ENCODE results near the gene PHF21B. TPM values are rescaled to one million over a fixed set of nuclear protein-coding genes. Genes with fewer than 3 reads are reported as not detected.

The PHF21B gene
- total RNA-seq, 1 donor from 2014 or later, result 6.7 TPM

DNA sequence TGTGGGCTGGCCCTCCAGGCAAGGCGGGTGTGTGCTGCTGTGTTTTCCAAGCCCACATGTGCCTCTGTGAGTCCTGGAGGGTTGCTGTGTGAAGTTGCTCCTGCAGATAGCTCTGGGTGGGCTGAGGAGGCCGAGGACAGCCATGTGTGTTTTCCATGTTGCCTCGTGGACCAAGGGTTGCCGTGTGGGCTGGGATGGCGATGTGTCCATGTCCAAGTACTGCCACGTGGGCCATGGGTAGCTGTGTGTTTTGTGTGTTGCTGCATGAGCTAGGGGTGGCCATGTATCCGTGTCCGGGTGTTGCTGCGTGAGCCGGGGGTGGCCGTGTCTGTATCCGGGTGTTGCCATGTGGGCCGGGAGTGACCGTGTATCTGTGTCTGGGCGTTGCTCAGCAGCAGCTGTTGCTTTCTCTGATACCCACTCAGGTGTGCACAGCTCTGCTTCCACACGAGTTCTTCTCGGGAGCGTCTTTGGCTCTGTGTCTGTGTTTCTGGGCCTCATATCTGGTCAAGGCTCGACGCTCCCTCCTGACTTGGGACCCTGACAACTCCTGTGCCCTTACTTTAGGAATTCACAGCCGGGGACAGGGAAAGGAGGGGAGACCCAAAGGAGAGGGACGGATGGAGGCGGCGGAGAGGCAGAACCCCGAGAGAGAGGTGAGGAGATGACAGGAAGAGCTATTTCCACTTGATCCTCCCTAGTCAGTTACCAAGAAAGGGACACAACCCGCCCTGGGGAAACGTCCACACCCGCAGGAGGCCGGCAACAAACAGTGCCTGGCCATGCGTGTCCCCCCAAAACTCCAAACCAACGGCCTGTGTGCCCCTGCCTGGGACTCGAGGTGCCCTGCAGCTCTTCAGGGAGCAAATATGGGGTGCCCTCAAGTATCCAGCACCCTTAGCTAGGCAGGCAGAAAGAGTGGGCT lies 83.1 kb downstream of the PHF21B start:
- H3F3A ChIP-seq (ENCODE audit: low read depth), result no peaks in the 10 kb centered on the region
- no peaks in the 10 kb centered on the region for H3K36me3 ChIP-seq
- no peak overlapping the region for H3K9ac ChIP-seq
- no peak overlapping the region for H3K4me2 ChIP-seq
- TF ChIP-seq, protein P1, sequence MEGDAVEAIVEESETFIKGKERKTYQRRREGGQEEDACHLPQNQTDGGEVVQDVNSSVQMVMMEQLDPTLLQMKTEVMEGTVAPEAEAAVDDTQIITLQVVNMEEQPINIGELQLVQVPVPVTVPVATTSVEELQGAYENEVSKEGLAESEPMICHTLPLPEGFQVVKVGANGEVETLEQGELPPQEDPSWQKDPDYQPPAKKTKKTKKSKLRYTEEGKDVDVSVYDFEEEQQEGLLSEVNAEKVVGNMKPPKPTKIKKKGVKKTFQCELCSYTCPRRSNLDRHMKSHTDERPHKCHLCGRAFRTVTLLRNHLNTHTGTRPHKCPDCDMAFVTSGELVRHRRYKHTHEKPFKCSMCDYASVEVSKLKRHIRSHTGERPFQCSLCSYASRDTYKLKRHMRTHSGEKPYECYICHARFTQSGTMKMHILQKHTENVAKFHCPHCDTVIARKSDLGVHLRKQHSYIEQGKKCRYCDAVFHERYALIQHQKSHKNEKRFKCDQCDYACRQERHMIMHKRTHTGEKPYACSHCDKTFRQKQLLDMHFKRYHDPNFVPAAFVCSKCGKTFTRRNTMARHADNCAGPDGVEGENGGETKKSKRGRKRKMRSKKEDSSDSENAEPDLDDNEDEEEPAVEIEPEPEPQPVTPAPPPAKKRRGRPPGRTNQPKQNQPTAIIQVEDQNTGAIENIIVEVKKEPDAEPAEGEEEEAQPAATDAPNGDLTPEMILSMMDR (IDR thresholded peaks at IDR 0.05), result no peak
- no peak overlapping the region for H3K4me3 ChIP-seq
- H3K79me2 ChIP-seq (ENCODE audit: low read depth), result peaks cover 65% of the 10 kb centered on the region
- Mint-ChIP-seq H3K9me3 (peaks cover 22% of the 10 kb centered on the region), H3K4me3 (no peak overlapping the region), H3K27me3 (ENCODE audit: insufficient read depth, low read depth) (peaks cover 6% of the 10 kb centered on the region), H3K27ac (peak overlapping the region; percentile 34), H3K36me3 (peaks cover 42% of the 10 kb centered on the region), H3K4me1 (peaks cover 8% of the 10 kb centered on the region)
- no peak overlapping the region for H3K27ac ChIP-seq
- DNase-seq (ENCODE audit: low spot score), result no peak
- H3K4me1 ChIP-seq, result no peaks in the 10 kb centered on the region
- H3K9me3 ChIP-seq (ENCODE audit: low read depth), result no peaks in the 10 kb centered on the region
- no peaks in the 10 kb centered on the region for H3K27me3 ChIP-seq
- H4K20me1 ChIP-seq (ENCODE audit: low read depth), result peaks cover 48% of the 10 kb centered on the region
- no peak overlapping the region for H2AFZ ChIP-seq (replicated peaks)

DNA sequence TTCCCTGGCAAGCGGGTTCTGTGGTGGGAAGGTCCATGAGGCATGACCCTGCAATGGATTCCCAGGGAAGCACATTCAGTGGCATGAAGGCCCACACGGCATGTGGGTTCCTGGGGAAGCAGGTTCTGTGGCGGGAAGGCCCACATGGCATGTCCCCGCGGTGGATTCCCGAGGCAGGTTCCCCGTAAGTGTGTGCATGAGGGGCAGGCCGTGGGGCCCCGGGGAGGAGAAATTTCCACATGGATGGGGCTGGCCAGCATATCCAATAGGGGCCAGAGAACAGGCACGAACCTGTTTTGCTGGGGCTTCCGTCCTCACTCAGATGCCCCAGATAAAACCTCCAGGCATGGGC lies 83.7 kb downstream of the PHF21B start:
- no peaks in the 10 kb centered on the region for H3K9me3 ChIP-seq (ENCODE audit: low read depth)
- H3K9ac ChIP-seq, result no peak overlapping the region
- no peaks in the 10 kb centered on the region for H3K4me1 ChIP-seq
- peaks cover 66% of the 10 kb centered on the region for H3K79me2 ChIP-seq (ENCODE audit: low read depth)
- H4K20me1 ChIP-seq (ENCODE audit: low read depth), result peaks cover 41% of the 10 kb centered on the region
- TF ChIP-seq, protein P1 (IDR thresholded peaks at IDR 0.05), result no peak
- TF ChIP-seq EZH2phosphoT487 (IDR thresholded peaks at IDR 0.05) (no peak), EZH2 (IDR thresholded peaks at IDR 0.05) (no peak)
- peaks cover 43% of the 10 kb centered on the region for H3K36me3 Mint-ChIP-seq
- H3F3A ChIP-seq (ENCODE audit: low read depth), result no peaks in the 10 kb centered on the region
- no peak overlapping the region for H3K27ac Mint-ChIP-seq
- H3K4me1 Mint-ChIP-seq, result peaks cover 3% of the 10 kb centered on the region
- H3K27me3 Mint-ChIP-seq (ENCODE audit: insufficient read depth, low read depth), result peaks cover 6% of the 10 kb centered on the region
- peaks cover 23% of the 10 kb centered on the region for H3K9me3 Mint-ChIP-seq
- no peaks in the 10 kb centered on the region for H3K27me3 ChIP-seq
- H3K36me3 ChIP-seq, result no peaks in the 10 kb centered on the region
- H3K4me3 ChIP-seq, result no peak overlapping the region
- H3K4me3 Mint-ChIP-seq, result no peak overlapping the region
- DNase-seq (ENCODE audit: low spot score), result no peak
- H3K4me2 ChIP-seq, result no peak overlapping the region
- H2AFZ ChIP-seq (replicated peaks), result no peak overlapping the region
- no peak overlapping the region for H3K27ac ChIP-seq

- H3K4me1 Mint-ChIP-seq, result peaks cover 3% of the 10 kb centered on the region
- H2AFZ ChIP-seq (replicated peaks), result no peak overlapping the region
- no peak overlapping the region for H3K9ac ChIP-seq
- DNase-seq (ENCODE audit: low spot score), result no peak
- H3K4me2 ChIP-seq, result no peak overlapping the region
- no peak overlapping the region for H3K4me3 Mint-ChIP-seq
- H3K4me1 ChIP-seq, result no peaks in the 10 kb centered on the region
- no peaks in the 10 kb centered on the region for H3K27me3 ChIP-seq
- no peaks in the 10 kb centered on the region for H3K36me3 ChIP-seq
- H3K36me3 Mint-ChIP-seq, result peaks cover 47% of the 10 kb centered on the region
- H3K9me3 Mint-ChIP-seq, result peaks cover 27% of the 10 kb centered on the region
- peaks cover 6% of the 10 kb centered on the region for H3K27me3 Mint-ChIP-seq (ENCODE audit: insufficient read depth, low read depth)
- peaks cover 36% of the 10 kb centered on the region for H4K20me1 ChIP-seq (ENCODE audit: low read depth)
- no peaks in the 10 kb centered on the region for H3K9me3 ChIP-seq (ENCODE audit: low read depth)
- H3K4me3 ChIP-seq, result no peak overlapping the region
- H3F3A ChIP-seq (ENCODE audit: low read depth), result no peaks in the 10 kb centered on the region
- peaks cover 66% of the 10 kb centered on the region for H3K79me2 ChIP-seq (ENCODE audit: low read depth)
- H3K27ac Mint-ChIP-seq, result no peak overlapping the region
- TF ChIP-seq EZH2 (IDR thresholded peaks at IDR 0.05) (no peak), EZH2phosphoT487 (IDR thresholded peaks at IDR 0.05) (no peak)
- TF ChIP-seq, protein P1 (IDR thresholded peaks at IDR 0.05), result no peak
- no peak overlapping the region for H3K27ac ChIP-seq
Measured at GRCh38 chr22:44925465-44926123, 84.2 kb downstream of the PHF21B start.

All from neural progenitor cell (in vitro differentiated cells).